Panc1 (cell line): ENCODE data around the gene KPNA4.

ENCODE experiments used
- POLR2AphosphoS5 ChIP-seq: IDR thresholded peaks from 2 replicates; pipeline ENCODE4 v1.6.1; 2012; ENCODE audit warnings: mild to moderate bottlenecking, low read depth, low read length, moderate library complexity
- SIN3A ChIP-seq: IDR thresholded peaks from 2 replicates; pipeline ENCODE4 v1.6.1; 2012; ENCODE audit warnings: low read depth, mild to moderate bottlenecking, low read length, moderate library complexity, borderline replicate concordance; ENCODE audit not compliant: insufficient read depth
- TF ChIP-seq, protein P1 (sequence below): fragments of 450-650 bp; IDR thresholded peaks from 2 replicates; pipeline ENCODE4 v1.5.1; 2017; ENCODE audit warnings: mild to moderate bottlenecking
- TF ChIP-seq, protein P2 (sequence below), 2 experiments: IDR thresholded peaks; 2 replicates each; pipeline ENCODE4 v1.6.1; 2011 to 2012; ENCODE audit warnings: low read depth in 2 of 2, control low read depth in 1 of 2, low read length in 1 of 2, mild to moderate bottlenecking in 1 of 2, moderate library complexity in 1 of 2; ENCODE audit not compliant: insufficient read depth in 1 of 2

DNA sequence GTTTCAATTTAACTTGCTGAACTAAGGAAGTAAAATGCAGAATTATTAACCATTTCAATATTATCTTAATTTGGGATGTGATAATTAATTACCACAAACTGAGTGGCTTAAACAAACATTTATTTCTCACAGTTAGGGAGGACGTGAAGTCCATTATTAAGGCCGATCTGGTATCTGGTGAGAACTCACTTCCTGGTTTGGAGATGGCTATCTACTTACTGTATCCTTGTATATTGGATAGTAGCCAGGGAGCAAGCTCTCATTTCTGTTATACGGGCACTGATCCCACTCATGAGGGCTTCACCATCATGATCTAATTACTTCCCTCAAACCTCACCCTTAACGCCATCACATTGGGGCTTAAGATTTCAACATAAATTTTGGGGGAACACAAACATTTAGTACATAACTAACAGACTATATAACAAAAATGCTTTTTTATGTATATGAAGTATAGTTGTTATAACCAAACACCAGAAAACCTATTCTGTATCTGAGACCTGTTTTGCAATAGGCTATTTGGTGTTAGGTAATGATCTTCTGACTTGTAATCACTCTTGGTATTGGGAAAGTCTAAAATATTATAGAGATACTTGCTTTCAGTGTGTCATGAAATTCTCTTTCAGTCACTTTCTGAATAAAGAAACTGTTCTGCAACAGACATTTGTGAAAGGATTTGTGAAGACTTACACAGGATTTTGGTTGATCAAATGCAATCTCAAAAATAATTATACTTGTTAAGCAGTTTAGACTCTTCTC, 4.7 kb upstream of the KPNA4 start:
- TF ChIP-seq, protein P1, sequence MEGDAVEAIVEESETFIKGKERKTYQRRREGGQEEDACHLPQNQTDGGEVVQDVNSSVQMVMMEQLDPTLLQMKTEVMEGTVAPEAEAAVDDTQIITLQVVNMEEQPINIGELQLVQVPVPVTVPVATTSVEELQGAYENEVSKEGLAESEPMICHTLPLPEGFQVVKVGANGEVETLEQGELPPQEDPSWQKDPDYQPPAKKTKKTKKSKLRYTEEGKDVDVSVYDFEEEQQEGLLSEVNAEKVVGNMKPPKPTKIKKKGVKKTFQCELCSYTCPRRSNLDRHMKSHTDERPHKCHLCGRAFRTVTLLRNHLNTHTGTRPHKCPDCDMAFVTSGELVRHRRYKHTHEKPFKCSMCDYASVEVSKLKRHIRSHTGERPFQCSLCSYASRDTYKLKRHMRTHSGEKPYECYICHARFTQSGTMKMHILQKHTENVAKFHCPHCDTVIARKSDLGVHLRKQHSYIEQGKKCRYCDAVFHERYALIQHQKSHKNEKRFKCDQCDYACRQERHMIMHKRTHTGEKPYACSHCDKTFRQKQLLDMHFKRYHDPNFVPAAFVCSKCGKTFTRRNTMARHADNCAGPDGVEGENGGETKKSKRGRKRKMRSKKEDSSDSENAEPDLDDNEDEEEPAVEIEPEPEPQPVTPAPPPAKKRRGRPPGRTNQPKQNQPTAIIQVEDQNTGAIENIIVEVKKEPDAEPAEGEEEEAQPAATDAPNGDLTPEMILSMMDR = no peak
- TF ChIP-seq SIN3A (no peak), POLR2AphosphoS5 (no peak)
- TF ChIP-seq, protein P2, sequence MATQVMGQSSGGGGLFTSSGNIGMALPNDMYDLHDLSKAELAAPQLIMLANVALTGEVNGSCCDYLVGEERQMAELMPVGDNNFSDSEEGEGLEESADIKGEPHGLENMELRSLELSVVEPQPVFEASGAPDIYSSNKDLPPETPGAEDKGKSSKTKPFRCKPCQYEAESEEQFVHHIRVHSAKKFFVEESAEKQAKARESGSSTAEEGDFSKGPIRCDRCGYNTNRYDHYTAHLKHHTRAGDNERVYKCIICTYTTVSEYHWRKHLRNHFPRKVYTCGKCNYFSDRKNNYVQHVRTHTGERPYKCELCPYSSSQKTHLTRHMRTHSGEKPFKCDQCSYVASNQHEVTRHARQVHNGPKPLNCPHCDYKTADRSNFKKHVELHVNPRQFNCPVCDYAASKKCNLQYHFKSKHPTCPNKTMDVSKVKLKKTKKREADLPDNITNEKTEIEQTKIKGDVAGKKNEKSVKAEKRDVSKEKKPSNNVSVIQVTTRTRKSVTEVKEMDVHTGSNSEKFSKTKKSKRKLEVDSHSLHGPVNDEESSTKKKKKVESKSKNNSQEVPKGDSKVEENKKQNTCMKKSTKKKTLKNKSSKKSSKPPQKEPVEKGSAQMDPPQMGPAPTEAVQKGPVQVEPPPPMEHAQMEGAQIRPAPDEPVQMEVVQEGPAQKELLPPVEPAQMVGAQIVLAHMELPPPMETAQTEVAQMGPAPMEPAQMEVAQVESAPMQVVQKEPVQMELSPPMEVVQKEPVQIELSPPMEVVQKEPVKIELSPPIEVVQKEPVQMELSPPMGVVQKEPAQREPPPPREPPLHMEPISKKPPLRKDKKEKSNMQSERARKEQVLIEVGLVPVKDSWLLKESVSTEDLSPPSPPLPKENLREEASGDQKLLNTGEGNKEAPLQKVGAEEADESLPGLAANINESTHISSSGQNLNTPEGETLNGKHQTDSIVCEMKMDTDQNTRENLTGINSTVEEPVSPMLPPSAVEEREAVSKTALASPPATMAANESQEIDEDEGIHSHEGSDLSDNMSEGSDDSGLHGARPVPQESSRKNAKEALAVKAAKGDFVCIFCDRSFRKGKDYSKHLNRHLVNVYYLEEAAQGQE (IDR thresholded peaks at IDR 0.05; ENCODE audit: insufficient read depth in 1 of 2, low read depth in 2 of 2, low read length in 1 of 2) = no peak
